HG03432 (cell line): Measurements from ENCODE around the gene GJC2.

Experiments
- ATAC-seq: cut with Tn5 transposase; IDR thresholded peaks from one replicate; pipeline ENCODE4 v1.9.1; 2021; ENCODE audit warnings: mild to moderate bottlenecking, moderate library complexity; ENCODE audit not compliant: unreplicated experiment

The GJC2 gene

DNA sequence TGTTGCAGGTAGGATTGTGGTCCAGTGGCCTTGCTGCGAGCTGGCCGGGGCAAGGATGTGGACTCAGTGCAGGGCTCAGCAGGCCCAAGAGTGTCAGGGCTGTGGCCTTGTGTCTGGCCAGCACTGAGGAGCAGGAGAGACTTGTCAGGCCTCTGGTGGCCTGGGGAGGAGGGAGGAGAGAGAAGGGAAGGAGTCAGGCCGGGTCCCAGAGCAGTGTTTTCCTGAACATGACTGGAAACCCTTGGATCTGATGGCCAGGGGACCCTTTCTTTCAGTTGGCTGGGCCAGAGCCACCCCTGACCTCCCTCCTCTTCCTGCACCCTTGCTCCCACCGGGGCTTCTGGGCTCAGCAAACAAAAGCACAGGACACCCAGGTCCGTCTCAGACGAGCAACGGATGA lies 20.9 kb downstream of the GJC2 start:
- no peak for ATAC-seq

- no peak for ATAC-seq
These were observed 21.6 kb downstream of the GJC2 start for GRCh38 chr1:228171221-228171891.

- ATAC-seq, result no peak
These were observed 23.1 kb downstream of the GJC2 start for GRCh38 chr1:228172591-228173527.

GRCh38 chr1:228173528-228174481 lies 24.1 kb downstream of the GJC2 start:
- peak; percentile 34 for ATAC-seq

GRCh38 chr1:228174482-228175315 lies 25.0 kb downstream of the GJC2 start:
- ATAC-seq, result no peak

DNA sequence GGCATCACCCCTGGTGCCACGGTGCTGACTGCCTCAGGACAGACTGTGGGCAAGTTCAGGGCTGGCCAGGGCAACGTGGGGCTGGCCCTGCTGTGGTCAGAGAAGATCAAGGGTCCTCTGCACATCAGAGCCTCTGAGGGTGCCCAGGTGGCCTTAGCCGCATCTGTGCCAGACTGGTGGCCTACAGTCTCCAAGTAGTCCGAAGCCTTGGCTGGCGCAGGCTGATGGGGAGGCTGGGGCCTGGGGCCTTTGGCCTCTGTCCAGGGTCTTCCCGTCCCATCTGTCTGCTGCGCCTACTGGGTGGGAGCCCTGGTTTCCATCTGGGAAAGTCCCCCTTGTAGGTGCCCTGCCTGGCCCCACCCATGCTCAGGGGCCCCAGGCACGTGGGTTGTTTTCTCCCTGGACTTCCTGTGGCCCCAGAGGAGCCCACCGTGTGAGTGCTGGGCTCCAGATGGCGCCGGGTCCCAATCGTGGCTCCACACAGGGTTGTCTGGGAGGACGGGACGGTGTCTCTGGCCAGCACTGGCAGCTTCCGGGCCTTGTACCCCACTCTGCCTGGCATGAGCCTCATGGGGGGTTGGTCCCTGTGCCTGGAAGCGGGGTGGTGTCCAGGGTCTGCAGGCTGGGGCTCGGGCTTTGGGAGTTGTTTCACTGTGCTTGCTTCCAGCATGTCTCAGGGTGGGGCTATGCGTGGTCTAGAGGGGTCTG lies 25.7 kb downstream of the GJC2 start:
- ATAC-seq, result no peak

DNA sequence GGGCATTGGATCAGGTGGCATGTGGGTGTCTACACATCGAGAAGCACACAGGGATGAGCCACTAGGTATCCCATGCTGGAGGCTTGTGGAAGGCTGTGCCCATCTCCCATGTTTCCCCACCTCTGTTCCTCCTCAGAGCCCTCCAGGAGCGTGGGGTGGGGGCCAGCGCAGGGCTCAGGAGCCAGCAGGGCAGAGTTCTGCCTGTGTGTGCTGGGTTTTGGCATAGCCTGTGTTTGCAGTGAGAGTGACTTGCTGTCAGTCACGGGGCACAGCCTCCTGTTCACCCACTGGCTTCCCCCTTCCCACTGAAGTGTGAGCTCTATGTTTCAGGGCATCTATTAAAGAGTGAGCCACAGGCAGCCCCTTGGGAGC lies 26.3 kb downstream of the GJC2 start:
- ATAC-seq, result no peak

DNA sequence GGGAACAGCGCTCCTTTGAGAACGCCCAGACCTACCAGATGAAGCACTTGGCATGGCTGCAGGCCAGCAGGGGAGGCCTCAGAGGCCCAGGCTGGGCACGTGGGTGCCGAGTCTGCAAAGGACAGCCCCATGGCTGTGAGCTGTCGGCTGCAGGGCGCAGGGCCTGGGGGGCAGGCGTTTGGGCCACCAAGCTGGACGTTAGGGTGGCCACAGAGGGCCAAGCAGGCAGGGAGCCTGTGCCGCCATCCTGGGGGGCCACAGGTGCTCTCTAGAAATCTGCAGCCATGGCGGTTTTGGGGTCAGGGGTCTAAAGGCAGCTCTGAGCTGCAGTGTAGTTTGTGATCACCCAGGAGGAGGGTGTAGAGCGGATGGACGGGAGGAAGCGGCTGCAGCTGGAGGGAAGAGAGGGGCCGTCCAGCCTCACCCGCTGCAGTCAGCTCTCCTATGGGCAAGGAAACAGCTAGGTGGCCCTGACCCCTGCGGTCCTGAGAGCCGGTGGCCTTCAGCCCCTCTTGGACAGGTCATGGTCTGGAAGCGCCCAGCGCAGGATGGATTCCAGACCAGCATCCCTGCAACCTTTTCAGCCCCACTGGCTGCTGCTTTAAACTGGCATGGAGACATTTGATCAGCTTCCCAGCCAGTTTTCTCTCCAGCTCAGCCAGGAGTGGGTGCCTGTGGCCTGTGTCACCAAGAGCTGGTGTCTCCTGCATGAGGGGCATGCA lies 26.9 kb downstream of the GJC2 start:
- ATAC-seq, result no peak

- no peak for ATAC-seq
These were observed 27.4 kb downstream of the GJC2 start for GRCh38 chr1:228177183-228177475.

DNA sequence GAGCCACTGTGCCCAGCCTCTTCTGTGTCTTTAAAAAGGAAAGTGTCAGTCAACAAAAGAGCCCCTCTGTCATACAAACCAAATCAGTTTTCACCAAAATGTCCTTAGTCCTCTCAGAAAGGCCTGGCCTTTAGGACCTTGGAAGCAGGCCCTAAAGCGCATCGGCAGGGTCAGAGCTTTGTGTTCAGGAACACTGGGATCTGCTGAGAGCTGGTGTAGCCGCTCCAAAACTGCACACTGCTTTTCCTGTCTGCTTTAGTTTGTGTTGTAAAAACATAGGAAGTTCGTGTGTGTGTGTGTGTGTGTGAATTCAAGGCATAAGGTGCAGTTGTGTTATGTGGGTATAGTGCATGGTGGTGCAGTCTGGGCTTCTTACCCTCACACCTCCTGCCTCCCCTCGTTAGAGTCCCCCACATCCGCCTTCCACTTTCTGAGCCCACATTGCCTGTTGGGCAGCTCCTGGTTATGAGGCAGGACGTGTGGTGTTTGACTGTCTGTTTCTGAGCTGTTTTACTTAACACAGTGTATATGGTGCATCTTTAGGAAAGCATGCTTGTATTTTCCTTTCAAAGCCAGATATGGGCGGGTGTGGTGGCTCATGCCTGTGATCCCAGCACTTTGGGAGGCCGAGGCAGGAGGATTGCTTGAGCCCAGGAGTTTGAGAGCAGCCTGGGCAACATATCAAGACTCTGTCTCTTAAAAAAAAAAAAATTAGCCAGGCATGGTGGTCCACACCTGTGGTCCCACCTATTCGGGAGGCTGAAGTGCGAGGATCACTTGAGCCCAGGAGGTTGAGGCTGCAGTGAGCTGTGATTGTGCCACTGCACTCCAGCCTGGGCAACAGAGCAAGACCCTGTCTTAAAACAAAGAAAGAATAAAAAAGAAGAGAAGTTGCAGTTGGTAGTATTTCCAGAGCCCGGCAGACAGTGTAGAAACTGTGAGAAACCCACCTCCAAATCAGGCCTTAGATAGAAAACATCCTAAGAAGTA lies 28.3 kb downstream of the GJC2 start:
- ATAC-seq, result no peak

DNA sequence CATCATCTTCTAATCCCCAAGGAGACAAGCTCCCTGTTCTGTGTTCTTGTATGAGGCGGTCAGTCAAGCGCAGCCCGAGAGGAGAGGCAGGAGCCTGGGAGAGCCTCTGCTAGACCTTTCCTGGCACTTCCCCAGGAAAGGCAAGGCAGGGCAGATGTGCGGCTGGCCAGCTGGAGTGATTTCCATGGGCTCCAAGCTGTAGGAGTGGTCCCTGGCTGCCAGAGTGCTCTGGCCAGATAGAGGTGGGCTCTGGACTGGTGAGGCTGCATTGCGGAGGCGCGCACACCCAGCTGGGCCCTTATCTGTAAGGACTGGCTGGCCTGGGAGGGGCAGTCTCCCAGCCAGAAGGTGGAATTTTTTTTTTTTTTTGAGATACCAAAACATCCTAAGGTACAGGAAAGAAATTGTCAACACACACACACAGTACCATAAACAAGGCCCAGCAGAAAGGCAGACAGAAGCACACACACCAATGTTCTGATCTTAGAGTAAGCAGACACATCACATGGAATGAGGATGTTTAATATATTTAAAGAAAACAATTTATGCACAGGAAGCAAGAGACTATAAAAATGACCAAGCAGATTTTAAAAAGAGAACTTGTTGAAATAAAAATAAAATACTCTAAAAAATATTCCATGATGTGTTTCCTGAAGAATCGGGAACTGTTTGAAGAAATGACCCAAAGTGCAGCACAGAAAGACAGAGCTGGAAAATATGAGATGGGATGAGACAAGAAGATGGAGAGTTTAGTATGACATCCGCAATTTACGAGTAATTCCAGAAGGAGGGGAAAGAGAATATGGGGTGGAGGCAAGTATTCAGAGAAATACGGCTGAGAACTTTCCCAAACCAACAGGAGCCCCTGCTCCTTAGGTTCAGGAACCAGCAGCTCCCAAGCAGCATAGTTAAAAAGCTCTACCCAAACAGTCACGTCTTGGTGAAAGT lies 29.3 kb downstream of the GJC2 start:
- no peak for ATAC-seq

DNA sequence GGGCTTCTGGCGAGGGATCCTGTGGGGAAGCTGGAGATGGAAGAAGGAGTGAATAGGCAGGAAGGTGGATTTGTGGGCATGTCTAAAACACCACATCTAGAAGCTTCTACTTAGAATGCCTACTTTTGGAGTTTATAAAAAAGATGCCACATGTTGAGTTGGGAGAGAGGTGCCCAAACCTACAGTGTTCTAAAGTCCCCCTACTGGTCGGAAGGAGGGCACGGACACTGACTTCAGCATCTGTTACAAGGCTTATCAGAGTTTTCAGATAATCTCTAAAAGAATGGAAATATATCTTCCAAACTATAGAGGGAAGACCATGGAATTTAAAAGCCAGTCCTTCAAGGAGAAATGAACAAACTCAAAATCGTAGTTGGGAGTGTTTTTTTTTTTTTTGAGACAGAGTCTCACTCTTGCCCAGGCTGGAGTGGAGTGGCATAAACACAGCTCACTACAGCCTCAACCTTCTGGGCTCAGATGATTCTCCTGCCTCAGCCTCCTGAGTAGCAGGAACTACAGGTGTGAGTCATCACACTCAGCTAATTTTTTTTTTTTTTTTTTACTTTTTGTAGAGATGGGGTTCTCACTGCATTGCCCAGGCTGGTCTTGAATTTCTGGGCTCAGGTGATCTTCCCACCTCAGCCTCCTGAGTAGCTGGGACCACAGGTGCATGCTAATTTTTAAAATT lies 30.7 kb downstream of the GJC2 start:
- ATAC-seq, result no peak

DNA sequence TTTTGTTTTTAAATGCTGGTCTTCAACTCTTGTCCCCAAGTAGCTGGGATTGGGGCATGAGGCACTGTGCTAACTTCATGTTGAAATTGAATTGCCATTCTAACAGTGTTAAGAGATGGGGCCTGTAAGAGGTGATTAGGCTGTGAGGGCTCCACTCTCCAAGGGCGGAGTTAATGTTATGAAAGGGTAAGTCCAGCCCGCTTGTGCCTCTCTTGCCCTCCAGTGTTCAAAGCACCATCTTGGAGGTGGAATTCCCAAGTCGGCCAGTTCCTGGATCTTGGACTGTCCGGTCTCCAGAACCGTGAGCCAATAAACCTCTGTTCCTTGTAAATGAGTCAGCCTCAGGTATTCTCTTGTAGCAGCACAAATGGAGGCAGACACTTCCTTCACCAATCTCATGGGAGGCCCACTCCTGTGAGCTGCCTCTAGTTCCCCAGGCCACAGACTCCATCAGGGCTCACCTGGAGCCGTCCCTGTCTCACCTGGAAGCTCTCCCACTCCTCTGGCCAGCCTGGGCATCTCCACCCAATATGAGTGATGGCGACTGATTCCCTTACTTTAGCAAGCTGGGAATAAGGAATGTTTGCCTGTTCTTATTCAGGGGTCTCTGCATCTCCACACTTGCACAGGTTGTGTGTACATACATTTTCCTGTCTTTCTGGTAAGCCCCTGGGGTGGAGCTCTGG lies 31.4 kb downstream of the GJC2 start:
- ATAC-seq, result no peak

GRCh38 chr1:228181645-228182034 lies 31.9 kb downstream of the GJC2 start:
- ATAC-seq, result no peak

DNA sequence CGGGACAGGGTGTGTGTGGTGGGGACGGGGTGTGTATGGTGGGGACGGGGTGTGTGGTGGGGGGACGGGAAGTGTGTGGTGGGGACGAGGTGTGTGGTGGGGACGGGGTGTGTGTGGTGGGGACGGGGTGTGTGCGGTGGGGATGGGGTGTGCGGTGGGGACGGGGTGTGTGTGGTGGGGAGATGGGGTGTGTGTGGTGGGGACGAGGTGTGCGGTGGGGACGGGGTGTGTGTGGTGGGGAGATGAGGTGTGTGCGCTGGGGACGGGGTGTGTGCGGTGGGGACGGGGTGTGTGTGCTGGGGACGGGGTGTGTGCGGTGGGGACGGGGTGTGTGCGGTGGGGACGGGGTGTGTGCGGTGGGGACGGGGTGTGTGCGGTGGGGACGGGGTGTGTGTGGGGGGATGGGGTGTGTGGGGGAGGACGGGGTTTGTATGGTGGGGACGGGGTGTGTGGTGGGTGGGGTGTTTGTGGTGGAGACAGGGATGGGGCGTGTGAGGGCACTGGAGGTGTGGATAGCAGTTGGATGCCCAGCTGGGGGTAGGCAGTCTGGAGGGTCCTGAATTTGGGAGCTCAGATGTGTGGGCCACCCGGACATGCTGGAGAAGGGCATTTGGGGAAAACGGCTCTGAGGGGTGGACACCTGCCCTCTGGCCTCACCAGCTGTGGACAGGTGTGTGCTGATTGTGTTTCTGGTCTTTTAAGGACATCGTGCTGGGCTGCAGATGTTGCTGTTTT lies 32.7 kb downstream of the GJC2 start:
- no peak for ATAC-seq
